Ramos (cell line): ENCODE measurements around the gene KRT75.

ENCODE experiments used
- in situ Hi-C: fragments of 300-500 bp; cut with MboI; formaldehyde crosslinking; loops from one replicate; pipeline ENCODE4 v1.14.3; 2022; ENCODE audit warnings: low sequenced_read_pairs; ENCODE audit not compliant: unreplicated experiment

Gene KRT75

GRCh38 chr12:52440821-52441319, 6.7 kb upstream of the KRT75 start:
- in situ Hi-C loops, result no loop called here

GRCh38 chr12:52439845-52440244, 5.7 kb upstream of the KRT75 start:
- in situ Hi-C loops, result no loop called here

GRCh38 chr12:52439420-52439819, 5.2 kb upstream of the KRT75 start:
- in situ Hi-C loops, result no loop called here

GRCh38 chr12:52438305-52439301, 4.4 kb upstream of the KRT75 start:
- in situ Hi-C loops, result no loop called here

GRCh38 chr12:52437508-52437907, 3.3 kb upstream of the KRT75 start:
- in situ Hi-C loops, result no loop called here

GRCh38 chr12:52436828-52437474, 2.8 kb upstream of the KRT75 start:
- in situ Hi-C loops, result no loop called here

- in situ Hi-C loops, result no loop called here
Measured at GRCh38 chr12:52436000-52436827, 2.0 kb upstream of the KRT75 start.

- in situ Hi-C loops, result no loop called here
Measured at GRCh38 chr12:52435659-52435999, 1.5 kb upstream of the KRT75 start.

- in situ Hi-C loops, result no loop called here
Measured at GRCh38 chr12:52434760-52435530, 774 bp upstream of the KRT75 start.

GRCh38 chr12:52433501-52434080, 580 bp downstream of the KRT75 start:
- in situ Hi-C loops, result no loop called here

GRCh38 chr12:52432559-52433207, 1.5 kb downstream of the KRT75 start:
- in situ Hi-C loops, result no loop called here

GRCh38 chr12:52428121-52428520, 6.0 kb downstream of the KRT75 start:
- in situ Hi-C loops, result no loop called here

- in situ Hi-C loops, result no loop called here
Measured at GRCh38 chr12:52427083-52427482, 7.1 kb downstream of the KRT75 start.

- in situ Hi-C loops, result no loop called here
Measured at GRCh38 chr12:52426034-52426433, 8.1 kb downstream of the KRT75 start.

GRCh38 chr12:52425466-52425865, 8.7 kb downstream of the KRT75 start:
- in situ Hi-C loops, result no loop called here

- in situ Hi-C loops, result no loop called here
Measured at GRCh38 chr12:52423661-52424500, 10.3 kb downstream of the KRT75 start.

GRCh38 chr12:52423035-52423434, 11.1 kb downstream of the KRT75 start:
- in situ Hi-C loops, result no loop called here

- in situ Hi-C loops, result no loop called here
Measured at GRCh38 chr12:52419656-52420055, 14.5 kb downstream of the KRT75 start.
